ENCODE results near the gene MNAT1. TPM values are rescaled to one million over a fixed set of nuclear protein-coding genes. Genes with fewer than 3 reads are reported as not detected.
"Not testable (repeated sequence)": the region's sequence is repeated elsewhere in the genome, so short reads cannot be mapped to it uniquely, and the experiment has no call there.

Gene MNAT1
- total RNA-seq, 1 donor from 2014 or later = 114 TPM

GRCh38 chr14:60773558-60773957 is 39.0 kb downstream of the MNAT1 start:
- H3K27ac ChIP-seq = no peak overlapping the region
- no peaks in the 10 kb centered on the region for H3K36me3 ChIP-seq
- H3K4me1 ChIP-seq = no peaks in the 10 kb centered on the region
- no peak overlapping the region for H3K9ac ChIP-seq
- H3K27me3 ChIP-seq = no peaks in the 10 kb centered on the region
- H3K27me3 Mint-ChIP-seq (ENCODE audit: insufficient read depth, low read depth) = no peaks in the 10 kb centered on the region
- H3K27ac Mint-ChIP-seq = no peak overlapping the region
- no peak overlapping the region for H3K4me2 ChIP-seq
- no peaks in the 10 kb centered on the region for H3K9me3 Mint-ChIP-seq
- peaks cover 73% of the 10 kb centered on the region for H3K79me2 ChIP-seq (ENCODE audit: low read depth)
- no peak overlapping the region for H2AFZ ChIP-seq (replicated peaks)
- H3K4me3 Mint-ChIP-seq = no peak overlapping the region
- no peaks in the 10 kb centered on the region for H3K36me3 Mint-ChIP-seq
- TF ChIP-seq CTCF (IDR thresholded peaks at IDR 0.05) = no peak
- TF ChIP-seq EZH2 (IDR thresholded peaks at IDR 0.05) = no peak
- TF ChIP-seq EZH2phosphoT487 (IDR thresholded peaks at IDR 0.05) = no peak
- no peaks in the 10 kb centered on the region for H3F3A ChIP-seq (ENCODE audit: low read depth)
- H4K20me1 ChIP-seq (ENCODE audit: low read depth) = peaks cover 20% of the 10 kb centered on the region
- no peak overlapping the region for H3K4me3 ChIP-seq
- no peaks in the 10 kb centered on the region for H3K4me1 Mint-ChIP-seq
- no peaks in the 10 kb centered on the region for H3K9me3 ChIP-seq (ENCODE audit: low read depth)
- no peak for DNase-seq (ENCODE audit: low spot score)

- H3K9ac ChIP-seq = no peak overlapping the region
- H3K9me3 Mint-ChIP-seq = no peaks in the 10 kb centered on the region
Measured at GRCh38 chr14:60775296-60775695, 40.7 kb downstream of the MNAT1 start.

GRCh38 chr14:60777856-60778578 is 43.5 kb downstream of the MNAT1 start:
- no peaks in the 10 kb centered on the region for H3K27me3 Mint-ChIP-seq (ENCODE audit: insufficient read depth, low read depth)
- no peak overlapping the region for H3K9ac ChIP-seq
- no peak overlapping the region for H3K4me3 Mint-ChIP-seq
- no peak overlapping the region for H3K4me3 ChIP-seq
- no peaks in the 10 kb centered on the region for H3K9me3 Mint-ChIP-seq
- no peaks in the 10 kb centered on the region for H3K27me3 ChIP-seq
- H3F3A ChIP-seq (ENCODE audit: low read depth) = no peaks in the 10 kb centered on the region
- H3K4me1 ChIP-seq = no peaks in the 10 kb centered on the region
- no peaks in the 10 kb centered on the region for H3K36me3 Mint-ChIP-seq
- no peaks in the 10 kb centered on the region for H3K9me3 ChIP-seq (ENCODE audit: low read depth)
- H2AFZ ChIP-seq (replicated peaks) = no peak overlapping the region
- H3K4me1 Mint-ChIP-seq = no peaks in the 10 kb centered on the region
- DNase-seq (ENCODE audit: low spot score) = no peak
- peaks cover 26% of the 10 kb centered on the region for H4K20me1 ChIP-seq (ENCODE audit: low read depth)
- H3K4me2 ChIP-seq = no peak overlapping the region
- no peaks in the 10 kb centered on the region for H3K36me3 ChIP-seq
- no peak for TF ChIP-seq EZH2phosphoT487 (IDR thresholded peaks at IDR 0.05)
- no peak for TF ChIP-seq EZH2 (IDR thresholded peaks at IDR 0.05)
- TF ChIP-seq CTCF (IDR thresholded peaks at IDR 0.05) = no peak
- peaks cover 63% of the 10 kb centered on the region for H3K79me2 ChIP-seq (ENCODE audit: low read depth)
- H3K27ac ChIP-seq = no peak overlapping the region
- no peak overlapping the region for H3K27ac Mint-ChIP-seq

More at GRCh38 chr14:60775296-60775695, 40.7 kb downstream of the MNAT1 start:
- no peak for DNase-seq (ENCODE audit: low spot score)
- Histone ChIP-seq H3K4me1 (no peaks in the 10 kb centered on the region), H3F3A (ENCODE audit: low read depth) (no peaks in the 10 kb centered on the region), H2AFZ (replicated peaks) (no peak overlapping the region), H4K20me1 (ENCODE audit: low read depth) (peaks cover 20% of the 10 kb centered on the region), H3K9me3 (ENCODE audit: low read depth) (no peaks in the 10 kb centered on the region), H3K27me3 (no peaks in the 10 kb centered on the region), H3K27ac (no peak overlapping the region), H3K79me2 (ENCODE audit: low read depth) (peaks cover 59% of the 10 kb centered on the region), H3K4me3 (no peak overlapping the region), H3K36me3 (no peaks in the 10 kb centered on the region), H3K4me2 (no peak overlapping the region)
- Mint-ChIP-seq H3K36me3 (no peaks in the 10 kb centered on the region), H3K27me3 (ENCODE audit: insufficient read depth, low read depth) (no peaks in the 10 kb centered on the region), H3K27ac (no peak overlapping the region), H3K4me3 (no peak overlapping the region), H3K4me1 (no peaks in the 10 kb centered on the region)
- no peak for TF ChIP-seq EZH2phosphoT487 (IDR thresholded peaks at IDR 0.05)
- no peak for TF ChIP-seq EZH2 (IDR thresholded peaks at IDR 0.05)
- TF ChIP-seq CTCF (IDR thresholded peaks at IDR 0.05) = no peak

- H3K9ac ChIP-seq; H3K36me3 ChIP-seq; H3K4me2 ChIP-seq; H3K4me3 Mint-ChIP-seq; H3F3A ChIP-seq (ENCODE audit: low read depth); H3K4me1 ChIP-seq; H3K36me3 Mint-ChIP-seq; DNase-seq (ENCODE audit: low spot score); H3K9me3 Mint-ChIP-seq; H3K27ac ChIP-seq; H3K4me1 Mint-ChIP-seq; H3K27me3 ChIP-seq; H3K9me3 ChIP-seq (ENCODE audit: low read depth); H3K4me3 ChIP-seq; H2AFZ ChIP-seq (replicated peaks); H3K27ac Mint-ChIP-seq; H3K27me3 Mint-ChIP-seq (ENCODE audit: insufficient read depth, low read depth): not testable (repeated sequence)
- Histone ChIP-seq H4K20me1 (ENCODE audit: low read depth) (peaks cover 29% of the 10 kb centered on the region), H3K79me2 (ENCODE audit: low read depth) (peaks cover 50% of the 10 kb centered on the region)
Measured at GRCh38 chr14:60779745-60780514, 45.4 kb downstream of the MNAT1 start.

- H4K20me1 ChIP-seq (ENCODE audit: low read depth) = peaks cover 24% of the 10 kb centered on the region
- not testable (repeated sequence) for H2AFZ ChIP-seq (replicated peaks); H3K9me3 ChIP-seq (ENCODE audit: low read depth); H3K9ac ChIP-seq; H3K4me2 ChIP-seq; H3K4me3 ChIP-seq; H3K27me3 Mint-ChIP-seq (ENCODE audit: insufficient read depth, low read depth); H3K27ac ChIP-seq; H3K4me3 Mint-ChIP-seq; H3K4me1 Mint-ChIP-seq; H3K27me3 ChIP-seq; DNase-seq (ENCODE audit: low spot score); H3K9me3 Mint-ChIP-seq; H3K36me3 Mint-ChIP-seq; H3K27ac Mint-ChIP-seq; H3K4me1 ChIP-seq; H3F3A ChIP-seq (ENCODE audit: low read depth); H3K36me3 ChIP-seq
- peaks cover 46% of the 10 kb centered on the region for H3K79me2 ChIP-seq (ENCODE audit: low read depth)
Measured at GRCh38 chr14:60780558-60780957, 46.0 kb downstream of the MNAT1 start.

Data from neural progenitor cell (in vitro differentiated cells).